ENCODE measurements around the gene SMAD2.
A peak's percentile ranks its signal among the peaks of the same experiment; 100 is the strongest.

The SMAD2 gene

DNA sequence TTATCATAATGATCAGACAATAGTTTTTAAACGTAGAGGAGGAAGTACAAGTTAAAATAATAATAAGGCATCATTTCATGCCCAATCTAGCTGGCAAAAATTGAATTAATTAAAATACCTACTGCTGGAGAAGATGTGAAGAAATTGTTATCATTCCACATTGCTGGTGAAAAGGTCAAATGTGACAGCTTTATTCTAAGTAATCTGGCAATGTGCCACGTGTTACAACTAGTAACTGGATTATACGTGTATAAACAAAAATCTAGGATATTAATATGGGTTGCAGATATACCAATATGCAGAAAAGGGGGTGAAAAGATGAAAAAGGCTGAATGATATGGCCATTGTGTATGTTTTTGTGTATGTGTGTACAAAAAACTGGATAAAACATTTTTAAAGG, 32.4 kb downstream of the SMAD2 start:
- no peak for DNase-seq (ENCODE audit: low read depth, low spot score)

GRCh38 chr18:47895565-47896250, 34.8 kb downstream of the SMAD2 start:
- DNase-seq (ENCODE audit: low read depth, low spot score) = no peak

GRCh38 chr18:47893939-47894699, 36.3 kb downstream of the SMAD2 start:
- DNase-seq (ENCODE audit: low read depth, low spot score) = no peak

- no peak for DNase-seq (ENCODE audit: low read depth, low spot score)
These were observed 37.4 kb downstream of the SMAD2 start for GRCh38 chr18:47893047-47893446.

- DNase-seq (ENCODE audit: low read depth, low spot score) = no peak
These were observed 42.3 kb downstream of the SMAD2 start for GRCh38 chr18:47888156-47888555.

GRCh38 chr18:47887227-47887626, 43.2 kb downstream of the SMAD2 start:
- no peak for DNase-seq (ENCODE audit: low read depth, low spot score)

DNA sequence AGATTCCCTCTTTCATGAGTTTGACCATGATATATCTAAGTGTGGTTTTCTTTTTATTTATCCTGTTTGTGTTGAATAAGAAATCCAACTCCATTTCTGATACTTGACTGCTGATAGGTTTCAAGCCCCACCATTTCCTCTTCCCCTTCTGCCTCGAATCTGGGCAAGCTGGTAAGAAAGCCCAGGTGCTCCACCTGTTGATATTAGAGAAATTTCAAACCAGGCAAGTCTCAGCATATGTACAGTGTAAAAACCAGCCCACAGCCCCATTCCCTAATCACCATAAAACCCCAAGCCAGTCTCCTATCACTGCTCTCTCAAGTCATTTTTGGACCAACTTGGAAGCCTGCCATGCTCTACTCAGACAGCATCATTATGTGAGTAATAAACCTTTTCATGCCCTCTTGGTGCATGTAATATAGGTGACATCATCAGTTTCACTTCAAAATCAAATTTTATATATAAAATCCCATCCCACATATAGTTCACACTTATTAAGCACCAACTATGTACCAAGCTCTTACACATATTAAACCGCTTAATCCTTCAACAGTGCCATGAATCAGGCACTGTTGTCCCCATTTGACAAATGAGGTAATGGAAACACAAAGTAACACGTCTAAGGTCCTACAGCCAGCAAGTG, 46.6 kb downstream of the SMAD2 start:
- peak; percentile 83 for DNase-seq (ENCODE audit: low read depth, low spot score)

- no peak for DNase-seq (ENCODE audit: low read depth, low spot score)
These were observed 47.8 kb downstream of the SMAD2 start for GRCh38 chr18:47882641-47883040.

- DNase-seq (ENCODE audit: low read depth, low spot score) = peak; percentile 89
These were observed 48.6 kb downstream of the SMAD2 start for GRCh38 chr18:47881752-47882455.

- no peak for DNase-seq (ENCODE audit: low read depth, low spot score)
These were observed 49.4 kb downstream of the SMAD2 start for GRCh38 chr18:47881042-47881441.

GRCh38 chr18:47877892-47878291, 52.6 kb downstream of the SMAD2 start:
- DNase-seq (ENCODE audit: low read depth, low spot score) = peak; percentile 67

DNA sequence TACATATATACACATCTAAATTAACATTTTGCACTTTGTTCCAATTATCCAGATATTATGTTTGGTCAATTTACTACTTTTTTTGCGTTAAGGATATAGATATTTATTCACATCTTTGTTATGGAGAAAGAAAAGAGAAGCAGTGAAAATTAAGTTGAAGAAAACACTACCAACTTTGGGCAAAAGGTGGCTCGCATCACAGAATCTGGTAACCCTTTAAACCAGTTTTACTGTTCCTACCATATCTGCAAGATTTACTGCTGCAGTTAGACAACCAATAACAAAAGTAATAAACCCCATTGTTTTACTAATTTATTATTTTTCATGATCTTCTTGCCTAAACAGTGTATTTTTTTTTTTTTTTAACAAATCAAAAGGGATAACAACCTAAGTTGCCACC, 53.6 kb downstream of the SMAD2 start:
- DNase-seq (ENCODE audit: low read depth, low spot score) = no peak

GRCh38 chr18:47873625-47874024, 56.8 kb downstream of the SMAD2 start:
- peak; percentile 23 for DNase-seq (ENCODE audit: low read depth, low spot score)

GRCh38 chr18:47872426-47872825, 58.0 kb downstream of the SMAD2 start:
- DNase-seq (ENCODE audit: low read depth, low spot score) = no peak

GRCh38 chr18:47871288-47871687, 59.2 kb downstream of the SMAD2 start:
- DNase-seq (ENCODE audit: low read depth, low spot score) = no peak

GRCh38 chr18:47870605-47871004, 59.9 kb downstream of the SMAD2 start:
- no peak for DNase-seq (ENCODE audit: low read depth, low spot score)

- DNase-seq (ENCODE audit: low read depth, low spot score) = no peak
These were observed 61.7 kb downstream of the SMAD2 start for GRCh38 chr18:47868744-47869143.

GRCh38 chr18:47865183-47865582, 65.3 kb downstream of the SMAD2 start:
- DNase-seq (ENCODE audit: low read depth, low spot score) = no peak

- DNase-seq (ENCODE audit: low read depth, low spot score) = no peak
These were observed 67.4 kb downstream of the SMAD2 start for GRCh38 chr18:47863041-47863440.

DNA sequence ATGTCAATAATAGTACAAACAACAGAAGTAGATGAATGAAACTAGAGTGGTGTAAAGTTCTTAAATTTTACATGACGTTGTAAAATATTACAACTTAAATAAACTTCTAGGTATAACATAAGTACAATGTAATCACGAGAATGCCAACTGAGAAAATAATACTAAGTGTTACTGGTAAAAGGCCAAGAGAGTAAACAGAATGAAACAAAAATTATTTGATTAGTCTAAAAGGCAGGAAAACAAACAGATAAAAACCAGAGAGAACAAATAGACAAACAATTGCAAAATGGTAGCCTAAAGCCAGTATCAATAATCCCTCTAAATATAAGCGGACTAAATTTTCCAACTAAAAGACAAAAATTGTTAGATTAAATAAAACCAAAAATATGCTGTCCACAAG, 71.9 kb downstream of the SMAD2 start:
- no peak for DNase-seq (ENCODE audit: low read depth, low spot score)

DNA sequence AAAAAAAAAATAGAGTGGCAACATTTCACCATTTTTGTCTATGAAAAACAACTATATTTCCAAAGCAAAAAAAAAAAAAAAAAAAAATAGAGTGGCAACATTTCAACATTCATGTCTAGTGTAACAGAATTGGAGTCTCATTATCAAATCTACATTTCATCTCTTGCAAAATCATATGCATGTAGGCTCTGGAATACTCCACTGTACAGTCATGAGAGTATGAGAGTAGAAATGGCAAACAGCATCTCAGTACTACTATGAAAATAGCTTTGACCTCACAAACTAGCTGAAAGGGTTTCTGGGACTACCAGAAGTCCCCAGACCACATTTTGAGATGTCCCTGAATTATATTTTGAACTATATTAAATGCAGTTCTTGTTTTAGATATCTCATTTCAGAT, 82.8 kb downstream of the SMAD2 start:
- no peak for DNase-seq (ENCODE audit: low read depth, low spot score)

GRCh38 chr18:47846431-47846830, 84.0 kb downstream of the SMAD2 start:
- DNase-seq (ENCODE audit: low read depth, low spot score) = peak; percentile 17

All from astrocyte of the hippocampus (primary cell).